HG03457 (cell line): ENCODE data around the gene EGLN2.
"Not testable (repeated sequence)": the region's sequence is repeated elsewhere in the genome, so short reads cannot be mapped to it uniquely, and the experiment has no call there.

ENCODE experiments used
- ATAC-seq: cut with Tn5 transposase; IDR thresholded peaks from one replicate; pipeline ENCODE4 v1.9.1; 2021; ENCODE audit warnings: moderate number of reproducible peaks; ENCODE audit not compliant: unreplicated experiment

EGLN2 gene

DNA sequence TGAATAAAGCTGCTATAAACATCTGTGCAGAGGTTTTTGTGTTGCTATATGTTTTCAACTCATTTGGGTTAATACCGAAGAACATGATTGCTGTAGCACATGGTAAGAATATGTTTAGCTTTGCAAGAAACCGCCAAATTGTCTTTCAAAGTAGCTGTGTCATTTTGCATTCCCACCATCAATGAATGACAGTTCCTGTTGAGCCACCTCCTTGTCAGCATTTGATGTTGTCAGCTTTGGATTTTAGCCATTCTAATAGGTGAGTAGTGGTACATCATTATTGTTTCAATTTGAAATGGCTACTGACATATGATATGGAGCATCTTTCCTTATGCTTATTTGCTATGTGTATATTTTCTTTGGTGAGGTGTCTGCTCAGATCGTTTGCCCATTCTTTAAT lies 43.0 kb downstream of the EGLN2 start:
- not testable (repeated sequence) for ATAC-seq

DNA sequence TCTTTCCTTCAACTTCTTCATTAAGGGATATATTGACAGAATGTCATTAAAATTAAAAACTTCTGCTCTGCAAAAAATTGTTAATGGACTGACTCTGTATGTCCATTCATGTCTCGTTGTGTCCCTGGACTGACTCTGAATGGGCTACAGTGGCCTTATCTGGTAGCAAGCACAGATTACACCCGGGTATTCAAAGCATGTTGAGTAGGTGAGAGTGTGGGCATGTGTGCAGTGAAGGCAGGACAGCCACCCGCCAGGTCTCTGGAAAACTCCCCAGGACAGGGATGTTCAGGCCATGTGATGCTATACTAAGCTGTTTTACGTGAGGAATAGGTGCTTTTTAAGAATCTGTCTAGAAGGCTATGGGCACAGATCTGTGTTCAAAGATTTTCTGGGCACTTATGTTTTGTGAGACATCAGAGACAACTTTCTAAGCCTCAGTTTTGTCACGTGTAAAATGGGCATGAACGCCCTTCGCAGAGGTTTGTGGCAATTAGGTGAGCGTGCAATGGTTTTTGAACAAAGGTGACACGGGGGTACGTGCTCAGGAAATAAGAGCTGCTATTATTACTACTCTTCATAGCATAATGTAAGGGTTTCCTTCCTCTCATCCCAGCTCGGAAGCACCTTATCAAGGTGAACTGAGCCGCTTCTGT lies 44.1 kb downstream of the EGLN2 start:
- ATAC-seq, result not testable (repeated sequence)

- ATAC-seq, result not testable (repeated sequence)
These were observed 44.7 kb downstream of the EGLN2 start for GRCh38 chr19:40843653-40844052.

DNA sequence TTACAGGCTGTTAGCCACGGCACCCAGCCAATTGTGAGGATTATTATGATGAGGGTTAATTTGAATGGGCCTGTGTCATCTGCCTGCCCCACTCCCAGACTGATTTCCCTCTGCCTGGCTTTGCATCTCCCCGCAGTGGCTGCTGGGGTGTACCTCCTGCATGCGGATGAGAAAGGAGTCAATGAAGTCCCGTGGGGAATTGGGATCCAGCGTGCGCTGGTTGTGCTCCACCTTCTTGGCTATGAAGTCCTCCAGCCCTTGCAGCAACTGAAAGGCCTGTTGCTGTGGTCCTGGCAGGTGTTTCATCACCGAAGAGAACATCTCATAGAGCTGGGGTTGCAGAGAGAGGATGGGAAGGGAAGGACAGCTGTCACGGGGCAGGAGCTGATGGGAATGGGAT lies 47.7 kb downstream of the EGLN2 start:
- ATAC-seq, result not testable (repeated sequence)

GRCh38 chr19:40850277-40850676 lies 51.3 kb downstream of the EGLN2 start, which contains the start of gene CYP2A6:
Gene CYP2A6 (minus strand): TSS chr19:40850447. CDS start chr19:40850426, 21 bp downstream.
- not testable (repeated sequence) for ATAC-seq

- ATAC-seq, result not testable (repeated sequence)
These were observed 53.6 kb downstream of the EGLN2 start for GRCh38 chr19:40852467-40853152.
